ENCODE results near the gene MAML3. TPM values are rescaled to one million over a fixed set of nuclear protein-coding genes. Genes with fewer than 3 reads are reported as not detected.
"Not testable (repeated sequence)": the region's sequence is repeated elsewhere in the genome, so short reads cannot be mapped to it uniquely, and the experiment has no call there.

Gene MAML3
- polyA plus RNA-seq, 5 donors = 13.3 to 19.2 (median 16.8) TPM

DNA sequence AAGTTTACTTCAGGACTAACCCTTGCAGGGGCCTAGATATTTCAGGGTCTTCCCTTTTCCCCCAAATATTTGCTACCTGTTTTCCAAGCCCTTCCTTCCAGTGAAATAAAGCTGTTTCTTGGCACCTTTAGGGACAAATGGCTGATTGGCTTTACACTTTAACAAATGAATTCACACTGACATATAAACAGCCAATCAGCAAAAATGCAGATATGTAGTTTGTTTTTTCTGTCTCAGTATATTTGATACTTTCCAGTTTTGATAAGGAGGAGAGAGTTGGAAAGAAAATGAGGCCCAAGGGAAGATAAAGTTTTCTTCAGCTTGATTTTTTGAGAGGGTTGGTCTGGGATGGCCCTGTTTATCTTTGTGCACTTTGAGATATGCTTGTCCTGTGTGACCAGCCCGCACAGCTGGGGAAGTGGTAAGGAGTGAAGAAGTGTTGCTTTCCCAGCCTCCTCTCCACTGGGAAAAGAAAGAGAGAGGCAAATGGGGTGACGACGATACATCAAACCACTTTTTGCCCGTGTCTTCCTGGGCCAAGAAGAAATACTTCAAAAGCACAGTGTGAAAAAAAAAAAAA is 420.9 kb downstream of the MAML3 start:
- DNase-seq = no peak

DNA sequence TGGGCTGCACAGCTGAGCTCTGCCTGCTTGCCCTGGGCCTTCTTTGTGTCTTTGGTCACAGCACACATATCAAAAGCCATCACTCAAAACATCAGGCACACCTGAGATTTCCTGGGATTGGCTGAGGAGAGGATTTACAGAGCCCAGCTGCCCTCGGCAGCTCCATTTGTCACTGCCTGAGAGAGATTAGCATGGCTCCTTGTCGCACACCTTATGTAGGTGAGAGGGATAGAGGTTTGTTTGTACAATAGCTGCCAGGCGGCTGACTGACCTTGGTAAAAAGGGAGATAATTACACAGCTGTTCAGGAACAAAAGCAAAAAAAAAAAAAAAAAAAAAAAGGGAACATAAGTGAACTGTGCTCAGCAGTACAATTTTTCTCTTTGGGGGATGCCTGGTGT is 425.1 kb downstream of the MAML3 start:
- DNase-seq = no peak

DNA sequence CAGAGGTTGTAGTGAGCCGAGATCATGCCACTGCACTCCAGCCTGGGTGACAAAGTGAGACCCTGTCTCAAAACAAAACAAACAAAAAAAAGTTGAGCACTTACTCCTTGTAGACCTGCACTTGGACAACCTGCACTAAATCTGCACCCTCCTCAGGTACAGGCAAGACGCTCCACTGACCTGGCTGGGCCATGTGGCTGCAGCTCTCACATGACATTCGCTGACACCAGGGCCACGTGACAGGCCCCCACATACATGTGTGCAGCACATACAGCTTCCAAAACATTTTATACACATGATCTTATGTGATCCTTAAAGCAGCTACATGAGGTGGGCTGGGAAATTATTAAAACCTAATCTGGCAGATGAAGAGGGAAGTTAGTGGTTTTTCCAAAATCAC is 425.8 kb downstream of the MAML3 start:
- no peak for DNase-seq

DNA sequence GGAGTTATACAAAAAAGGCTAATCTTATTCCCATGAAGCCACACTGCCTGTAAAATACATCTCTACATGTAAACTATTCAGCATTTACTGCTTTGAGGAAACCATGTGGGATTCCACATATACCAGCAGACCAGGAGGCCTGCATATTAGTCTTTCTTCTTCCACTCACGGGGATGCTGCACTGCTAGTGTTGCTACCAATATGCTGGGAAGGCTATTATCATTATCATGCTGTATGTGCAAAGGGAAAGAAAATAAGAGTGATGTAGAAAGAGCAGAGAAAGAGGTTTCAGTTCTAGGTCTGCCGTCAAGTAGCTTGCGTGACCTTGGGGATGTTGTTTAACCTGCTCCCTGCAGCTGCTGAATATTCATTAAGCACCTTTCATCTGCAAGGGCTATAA is 427.4 kb downstream of the MAML3 start:
- DNase-seq = no peak

DNA sequence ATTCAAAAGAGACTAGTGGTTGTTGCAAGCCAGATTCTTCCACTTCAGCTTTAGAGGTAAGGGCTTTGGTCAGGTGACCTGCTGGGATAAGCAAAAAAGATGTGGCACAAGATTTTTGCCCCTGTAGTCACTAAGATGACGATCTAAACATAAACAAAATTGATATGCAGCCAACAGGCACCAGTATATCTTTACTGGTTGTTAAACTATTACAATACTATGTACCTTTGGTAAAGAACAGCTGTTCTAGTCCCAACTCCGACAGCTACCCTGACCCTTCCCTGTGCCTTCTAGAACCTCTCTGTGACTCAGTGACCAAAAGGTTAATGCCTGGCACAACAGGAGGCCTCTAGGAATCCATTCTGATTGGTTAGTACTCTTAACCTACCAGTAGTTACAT is 428.7 kb downstream of the MAML3 start:
- no peak for DNase-seq

DNA sequence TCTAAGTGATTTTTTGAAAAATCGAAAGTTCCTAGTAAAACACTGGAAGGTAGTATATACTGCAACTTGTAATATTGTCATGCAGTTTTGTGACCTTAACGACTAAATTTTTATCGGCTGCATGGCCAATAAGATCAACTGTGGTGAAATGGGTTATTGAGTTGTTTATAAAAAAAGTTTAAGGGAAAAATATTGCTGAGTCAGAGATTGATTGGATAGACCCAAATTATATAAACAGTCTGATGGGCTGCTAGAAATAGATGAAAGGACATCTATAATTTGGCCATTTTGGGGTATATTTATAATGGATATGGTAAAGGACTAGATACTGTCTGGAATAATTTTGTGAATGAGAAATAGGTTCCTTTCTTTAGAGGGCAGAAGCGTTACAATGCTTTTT is 432.2 kb downstream of the MAML3 start:
- no peak for DNase-seq

DNA sequence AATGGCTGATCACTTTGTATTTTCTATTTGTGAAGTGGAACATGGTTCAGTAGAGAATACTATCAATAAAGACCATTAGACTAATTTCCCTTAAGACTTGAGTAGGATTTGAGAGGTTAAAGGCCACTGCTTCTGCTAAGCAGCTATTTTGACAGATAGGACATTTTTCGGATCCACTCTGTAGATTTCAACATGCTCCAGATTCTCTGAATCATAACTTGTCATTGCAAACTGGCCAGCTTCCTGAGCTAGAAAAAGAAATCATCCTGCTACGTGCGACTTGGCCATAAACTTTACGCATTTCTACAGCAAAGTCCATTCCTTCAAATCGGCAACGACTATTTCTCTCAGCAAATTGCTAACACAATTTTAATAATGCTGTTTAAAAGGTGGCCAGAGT is 433.2 kb downstream of the MAML3 start:
- no peak for DNase-seq

DNA sequence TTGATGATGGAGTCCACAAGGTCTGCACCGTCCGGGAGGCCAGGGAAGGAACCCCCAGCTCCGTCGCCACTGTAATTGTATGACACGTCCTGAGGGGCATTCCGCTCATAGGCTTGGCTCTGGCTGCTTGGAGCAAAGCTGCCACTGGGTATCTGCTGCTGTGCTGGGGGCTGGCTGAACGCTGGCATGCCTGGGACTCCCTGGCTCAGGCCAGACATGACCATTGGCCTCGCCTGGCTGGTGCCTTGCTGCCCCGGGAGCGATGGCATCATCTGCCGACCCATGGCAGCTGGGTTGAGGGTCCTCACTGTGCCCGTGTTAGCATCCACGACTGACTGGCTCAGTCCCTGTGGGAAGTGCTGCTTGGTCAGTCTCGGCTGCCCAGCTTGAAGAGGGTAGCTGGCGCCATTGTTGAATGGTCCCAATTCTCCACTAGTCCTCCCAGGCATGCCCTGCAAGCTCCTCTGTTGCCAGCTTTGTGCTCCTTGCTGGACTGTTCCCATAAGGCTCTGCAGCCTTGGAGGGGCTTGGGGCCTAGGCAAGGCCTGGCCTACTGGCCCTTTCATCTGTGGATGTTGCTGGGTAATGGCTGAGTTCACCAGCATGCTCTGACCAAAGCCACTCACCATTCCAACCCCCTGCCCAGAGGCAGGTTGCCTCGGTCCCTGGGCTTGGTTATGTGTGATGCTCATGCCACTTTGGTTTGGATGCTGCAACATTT is 434.4 kb downstream of the MAML3 start:
- no peak for DNase-seq

DNA sequence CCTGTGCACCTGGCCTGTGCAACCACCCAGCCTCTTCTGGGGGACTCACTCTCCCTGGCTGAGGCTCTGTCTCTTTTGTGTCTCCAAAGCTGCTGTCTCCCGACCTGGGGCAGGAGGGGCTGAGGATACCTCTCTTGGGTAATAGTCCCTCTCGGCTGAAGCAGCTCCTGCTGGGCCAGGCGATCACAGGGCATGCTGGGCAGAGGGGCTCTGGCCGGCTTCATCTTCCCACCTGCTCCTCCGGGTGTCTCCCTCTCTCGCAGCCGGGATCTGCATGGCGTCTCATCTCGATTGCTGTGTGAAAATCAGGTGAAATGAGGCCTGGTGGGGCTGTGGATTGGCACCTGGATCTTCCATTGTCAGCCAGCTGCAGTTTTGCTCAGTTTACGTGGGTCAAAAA is 435.2 kb downstream of the MAML3 start:
- DNase-seq = no peak

DNA sequence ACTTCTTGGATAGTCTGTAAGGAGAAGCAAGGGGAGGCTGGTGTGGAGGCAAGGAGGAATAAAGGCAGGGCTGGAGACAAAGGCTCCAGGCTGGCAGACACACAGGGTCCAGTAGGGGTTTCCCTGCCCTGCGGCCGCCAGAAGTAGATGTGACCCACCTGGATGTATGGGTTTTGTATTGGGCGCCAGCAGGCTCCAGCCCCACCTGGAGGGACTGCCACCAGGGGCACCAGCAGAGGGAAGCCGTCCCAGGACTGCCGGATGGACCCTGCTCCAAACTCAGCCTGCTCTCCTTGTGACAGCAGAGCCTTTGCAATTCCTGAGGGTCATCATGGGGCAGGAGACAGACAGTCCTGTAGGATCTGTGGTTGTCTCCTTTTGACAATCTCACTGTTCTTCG is 435.6 kb downstream of the MAML3 start:
- DNase-seq = no peak

DNA sequence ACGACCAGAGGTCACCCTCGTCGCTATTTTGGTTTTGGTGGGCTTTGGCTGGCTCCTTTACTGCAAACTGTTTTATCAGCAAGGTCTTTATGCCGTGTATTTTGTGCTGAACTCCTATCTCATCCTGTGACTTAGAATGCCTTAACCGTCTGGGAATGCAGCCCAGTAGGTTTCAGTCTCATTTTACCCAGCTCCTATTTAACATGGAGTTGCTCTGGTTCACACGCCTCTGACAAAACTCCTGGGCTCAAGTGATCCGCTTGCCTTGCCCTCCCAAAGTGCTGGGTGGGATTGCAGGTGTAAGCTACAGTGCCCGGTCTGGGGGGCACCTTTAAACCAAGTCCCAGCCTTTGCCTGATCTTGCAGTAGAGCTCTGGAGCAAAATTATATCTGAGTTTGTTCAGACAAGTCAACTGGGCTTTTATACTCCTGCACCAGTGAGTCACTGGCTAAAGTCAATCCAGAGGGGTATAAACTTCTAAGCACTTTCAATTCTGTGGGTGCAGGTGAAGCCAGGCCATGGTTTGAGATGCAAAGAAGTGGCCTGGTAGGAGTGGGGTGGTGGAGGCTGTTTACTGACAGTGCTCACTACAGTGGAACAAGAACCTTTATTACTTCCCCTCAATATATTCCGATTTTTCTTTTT is 438.1 kb downstream of the MAML3 start:
- no peak for DNase-seq

DNA sequence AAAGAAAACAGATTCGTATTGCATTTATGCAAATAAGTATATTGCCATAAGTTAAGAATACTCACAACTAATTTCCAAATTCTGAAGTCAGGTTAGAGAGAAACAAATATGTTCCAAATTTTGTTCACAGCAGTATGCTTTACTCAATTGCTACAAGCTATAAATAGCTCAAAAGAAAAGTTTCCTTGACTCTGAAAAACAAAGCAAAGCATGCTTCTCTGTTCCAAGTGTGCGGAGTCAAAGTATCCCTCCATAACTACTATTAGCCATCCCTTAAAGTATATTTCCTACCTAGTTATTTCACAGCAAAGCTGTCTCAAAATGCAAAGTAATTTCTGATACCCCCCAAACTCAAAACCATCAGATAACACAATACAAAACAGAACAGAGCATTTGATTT is 441.1 kb downstream of the MAML3 start:
- DNase-seq = no peak

DNA sequence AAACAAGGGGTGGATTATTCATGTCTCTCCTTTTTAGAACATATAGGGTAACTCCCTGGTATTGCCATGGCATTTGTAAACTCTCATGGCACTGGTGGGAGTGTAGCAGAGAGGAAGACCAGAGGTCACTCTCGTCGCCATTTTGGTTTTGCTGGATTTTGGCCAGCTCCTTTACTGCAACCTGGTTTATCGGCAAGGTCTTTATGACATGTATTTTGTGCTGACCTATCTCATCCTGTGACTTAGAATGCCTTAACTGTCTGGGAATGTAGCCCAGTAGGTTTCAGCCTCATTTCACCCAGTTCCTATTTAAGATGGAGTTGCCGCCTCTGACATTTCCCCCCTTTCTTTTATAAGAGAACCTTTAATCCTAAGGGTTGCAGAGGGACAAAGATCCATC is 442.5 kb downstream of the MAML3 start:
- DNase-seq = no peak

DNA sequence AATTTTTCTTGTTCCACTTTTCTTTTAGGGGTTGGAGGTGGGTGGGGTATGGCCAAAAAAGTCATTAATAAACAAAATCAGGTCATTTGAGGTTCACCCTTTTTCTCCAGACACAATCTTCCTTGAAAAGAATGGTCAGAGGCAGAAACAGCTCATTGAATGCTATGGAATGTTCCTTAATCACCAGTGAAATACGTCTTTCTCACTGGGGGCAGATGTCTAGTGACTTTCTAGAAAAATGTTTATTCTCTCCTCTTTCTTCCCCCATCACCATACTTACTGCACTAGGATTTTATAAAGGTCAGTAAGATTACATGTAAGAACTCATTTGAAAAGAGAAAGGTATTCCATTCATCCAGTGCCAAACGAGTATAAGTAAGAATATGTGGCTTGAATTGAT is 443.9 kb downstream of the MAML3 start:
- DNase-seq = no peak

DNA sequence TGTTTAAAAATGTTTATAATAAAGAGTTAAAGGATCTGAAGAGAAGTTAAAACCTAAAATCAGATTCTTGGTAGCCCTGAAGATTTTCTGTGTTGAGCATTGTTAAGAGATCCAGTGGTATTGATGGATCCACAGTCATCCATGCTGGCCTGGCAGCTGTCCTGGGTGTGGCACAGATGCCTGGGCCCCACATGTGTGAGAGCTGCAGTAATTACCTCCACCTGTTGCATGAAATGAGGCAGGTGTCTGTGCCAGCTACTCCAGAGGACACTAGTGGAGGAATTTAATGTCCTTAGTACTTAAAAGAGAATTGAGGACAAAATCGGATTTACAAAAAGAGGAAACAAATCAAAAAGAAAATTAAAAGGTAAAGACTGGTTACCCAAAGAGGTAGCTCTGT is 444.3 kb downstream of the MAML3 start:
- DNase-seq = no peak

DNA sequence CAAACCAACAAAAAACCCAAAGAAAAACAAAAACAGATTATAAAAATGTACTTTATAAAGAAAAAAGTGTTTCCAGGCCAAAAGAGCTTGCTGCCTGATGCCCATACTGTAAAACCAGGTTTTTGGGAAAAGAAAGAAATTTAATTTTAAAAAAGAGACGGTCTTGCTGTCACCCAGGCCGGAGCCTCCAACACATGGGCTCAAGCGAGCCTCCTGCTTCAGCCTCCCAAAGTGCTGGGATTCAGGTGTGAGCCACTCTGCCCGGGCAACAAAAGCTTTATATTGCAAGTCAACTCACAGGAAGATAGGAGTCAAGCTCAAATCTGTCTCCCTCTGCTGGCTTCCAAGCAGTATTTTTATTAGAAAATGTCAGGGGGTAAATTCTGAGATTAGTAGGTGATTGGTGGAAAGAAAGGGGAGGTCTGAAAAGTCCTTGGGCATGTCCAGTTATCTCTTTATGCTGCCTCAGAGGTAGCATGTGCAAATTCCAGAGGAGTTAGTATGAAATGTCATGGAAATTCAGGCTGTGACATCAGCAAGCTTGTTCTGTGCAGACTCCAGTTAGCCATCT is 449.0 kb downstream of the MAML3 start:
- DNase-seq = no peak

DNA sequence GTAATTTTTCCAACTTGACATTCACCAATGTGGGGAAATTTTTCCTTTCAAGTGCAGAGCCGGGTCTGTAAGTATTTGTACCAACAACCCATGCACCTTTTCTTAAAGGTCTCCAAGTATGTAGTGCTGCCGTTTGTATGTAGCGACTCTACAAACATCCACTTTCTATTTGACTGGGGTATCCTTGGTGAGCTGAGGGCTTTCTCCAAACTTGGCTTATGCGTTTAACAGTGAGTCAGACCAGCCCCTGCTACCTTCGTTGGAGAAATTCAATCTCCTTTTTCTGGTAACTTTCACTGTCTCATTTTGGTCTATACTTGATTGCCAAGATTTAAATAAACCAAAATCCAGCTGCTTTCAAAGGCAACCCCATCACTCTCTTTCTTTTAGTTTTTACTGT is 453.4 kb downstream of the MAML3 start:
- no peak for DNase-seq

DNA sequence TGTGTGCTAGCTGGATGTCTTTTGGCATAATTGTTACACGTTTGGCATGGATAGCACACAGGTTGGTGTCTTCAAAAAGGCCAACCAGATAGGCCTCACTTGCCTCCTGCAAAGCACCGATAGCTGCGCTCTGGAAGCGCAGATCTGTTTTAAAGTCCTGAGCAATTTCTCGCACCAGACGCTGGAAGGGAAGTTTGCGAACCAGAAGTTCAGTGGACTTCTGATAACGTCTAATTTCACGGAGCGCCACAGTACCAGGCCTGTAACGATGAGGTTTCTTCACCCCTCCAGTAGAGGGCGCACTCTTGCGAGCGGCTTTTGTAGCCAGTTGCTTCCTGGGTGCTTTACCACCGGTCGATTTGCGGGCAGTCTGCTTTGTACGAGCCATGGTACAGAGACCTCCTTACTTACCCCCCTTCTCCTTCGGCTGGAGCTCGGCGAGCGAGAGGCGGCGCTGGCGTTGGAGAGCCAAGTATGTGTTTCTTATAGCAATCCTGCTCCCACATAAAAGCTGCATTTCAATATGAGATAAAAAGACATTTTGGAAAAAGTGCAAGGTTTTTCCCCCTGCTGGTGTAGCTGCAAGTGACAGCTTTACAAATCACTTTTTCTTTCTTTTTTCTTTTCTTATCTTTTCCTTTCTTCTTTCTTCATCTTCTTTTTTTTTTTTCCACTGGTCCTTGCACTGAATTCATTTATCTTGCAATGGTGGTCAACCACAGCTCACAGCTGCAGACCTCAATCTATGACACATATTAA is 455.6 kb downstream of the MAML3 start:
- DNase-seq = not testable (repeated sequence)

DNA sequence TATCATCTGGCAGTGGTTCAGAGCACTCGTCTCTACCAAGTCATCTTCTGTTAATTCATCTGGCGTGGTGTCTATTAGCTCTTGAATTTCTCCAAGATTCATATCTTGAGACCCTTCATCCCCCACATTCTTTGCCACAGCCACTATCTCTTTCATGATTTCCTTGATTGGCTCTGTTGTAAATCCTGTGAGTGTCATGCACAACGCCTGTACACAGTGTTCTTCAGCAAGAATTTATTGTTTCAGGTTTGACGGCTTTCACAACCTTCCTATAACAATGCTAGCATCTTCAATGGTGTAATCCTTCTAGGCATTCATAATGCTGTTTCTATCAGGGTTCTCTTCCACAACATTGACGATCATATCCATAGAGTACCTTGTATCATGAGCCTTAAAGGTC is 457.5 kb downstream of the MAML3 start:
- no peak for DNase-seq

DNA sequence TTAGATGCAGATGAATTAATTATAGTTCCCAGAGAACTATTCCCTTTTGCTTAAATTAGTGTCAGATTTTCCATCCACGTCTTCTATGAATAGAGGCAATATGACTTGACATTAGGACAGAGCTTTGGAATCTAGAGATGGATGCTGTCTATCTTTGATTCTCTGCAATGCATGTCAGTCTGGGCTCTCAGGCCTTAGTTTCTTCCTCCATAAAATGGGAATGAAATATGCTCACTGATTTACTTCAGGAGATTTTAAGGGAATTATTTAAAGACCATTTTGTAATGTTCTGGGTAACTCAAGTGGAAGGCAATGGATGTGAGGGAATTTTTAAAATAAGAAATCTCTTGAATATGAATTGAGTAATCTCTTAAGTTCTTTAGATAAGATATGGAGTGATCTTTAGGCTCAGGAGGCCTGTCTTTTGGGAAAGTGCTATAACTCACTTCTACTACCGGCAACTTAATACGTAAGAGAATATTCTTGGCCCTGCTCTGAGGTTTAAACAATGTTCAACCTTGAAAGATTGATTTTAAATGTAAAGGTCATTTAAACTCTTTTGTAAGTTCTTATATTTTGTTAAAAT is 459.4 kb downstream of the MAML3 start:
- DNase-seq = no peak

DNA sequence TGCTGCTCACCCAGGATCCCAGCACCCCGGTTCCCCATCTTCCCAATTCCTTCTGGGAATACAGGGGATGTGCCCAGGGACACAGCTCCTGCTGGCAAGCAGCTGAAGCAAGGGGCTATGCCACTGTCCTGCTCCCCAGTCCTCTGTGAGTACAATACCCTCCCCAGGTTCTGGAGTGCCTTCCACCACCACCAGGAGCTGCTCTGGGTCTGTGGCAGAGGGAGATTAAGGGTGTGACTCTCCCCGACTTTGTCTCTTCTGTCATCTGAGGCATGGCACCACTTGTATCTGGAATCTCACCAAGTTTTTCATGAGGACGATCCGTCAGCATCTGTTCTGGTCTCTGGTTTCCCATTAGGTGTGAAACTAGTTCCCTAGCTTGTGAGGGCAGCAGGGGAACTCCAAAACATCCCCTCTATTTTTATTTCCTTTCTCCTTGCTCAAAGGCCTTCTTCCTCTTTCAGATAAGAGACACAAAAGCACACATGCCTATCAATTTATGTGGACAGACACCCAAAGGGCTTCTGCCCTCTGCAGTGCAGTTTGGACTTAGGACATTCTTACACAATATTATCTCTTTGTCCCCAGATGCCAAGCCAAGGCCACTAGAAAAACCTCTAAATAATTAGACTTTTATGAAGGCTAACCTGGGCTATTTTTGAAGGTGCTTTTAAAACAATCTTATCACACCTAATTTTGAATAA is 461.5 kb downstream of the MAML3 start:
- no peak for DNase-seq

All from right lung (tissue), 5 donors.